OCI-LY1 (cell line): ENCODE data around the gene WFS1.

ENCODE experiments used
- H2AFZ ChIP-seq: fragments of 200-600 bp; sonication (generic), shearing (Covaris generic); 2 replicates; pipeline ENCODE4 v1.6.0; 2014; ENCODE audit warnings: antibody characterized with exemption, mild to moderate bottlenecking, low read length
- H3F3A ChIP-seq: fragments of 200-600 bp; sonication (generic), shearing (Covaris generic); 2 replicates; pipeline ENCODE4 v1.6.0; 2014; ENCODE audit warnings: mild to moderate bottlenecking, antibody characterized with exemption, low read length, moderate library complexity; ENCODE audit not compliant: insufficient read depth
- H3K27ac ChIP-seq: fragments of 200-600 bp; sonication (generic); 2 replicates; pipeline ENCODE4 v1.5.1; 2014; ENCODE audit warnings: low read length, mixed run types, mild to moderate bottlenecking, low read depth; ENCODE audit not compliant: poor library complexity, severe bottlenecking
- H3K27me3 ChIP-seq: fragments of 200-600 bp; sonication (generic); 2 replicates; pipeline ENCODE4 v1.6.0; 2014; ENCODE audit warnings: antibody characterized with exemption, mild to moderate bottlenecking, low read length, moderate library complexity; ENCODE audit not compliant: insufficient read depth
- H3K36me3 ChIP-seq: fragments of 200-600 bp; sonication (generic); 2 replicates; pipeline ENCODE4 v1.6.1; 2014; ENCODE audit warnings: mild to moderate bottlenecking, antibody characterized with exemption, low read length, moderate library complexity, mixed read lengths; ENCODE audit not compliant: insufficient read depth
- H3K4me1 ChIP-seq: fragments of 200-600 bp; sonication (generic); 2 replicates; pipeline ENCODE4 v1.5.1; 2014; ENCODE audit warnings: mild to moderate bottlenecking, low read length, moderate library complexity; ENCODE audit not compliant: insufficient read depth, severe bottlenecking
- H3K4me2 ChIP-seq: fragments of 200-600 bp; sonication (generic), shearing (Covaris generic); 2 replicates; pipeline ENCODE4 v1.6.1; 2014; ENCODE audit warnings: low read length
- H3K4me3 ChIP-seq: fragments of 200-600 bp; sonication (generic); 2 replicates; pipeline ENCODE4 v1.5.1; 2014; ENCODE audit warnings: low read length, low read depth, mild to moderate bottlenecking, mixed read lengths; ENCODE audit not compliant: poor library complexity, severe bottlenecking
- H3K79me2 ChIP-seq: fragments of 200-600 bp; shearing (Covaris generic); 2 replicates; pipeline ENCODE4 v1.6.1; 2016; ENCODE audit warnings: mixed run types, low read length, mixed read lengths; ENCODE audit not compliant: insufficient read depth
- H3K9ac ChIP-seq: fragments of 200-600 bp; sonication (generic), shearing (Covaris generic); 2 replicates; pipeline ENCODE4 v1.6.1; 2014; ENCODE audit warnings: mild to moderate bottlenecking, low read length, mixed read lengths
- H3K9me2 ChIP-seq: fragments of 200-600 bp; sonication (generic), shearing (Covaris generic); 2 replicates; pipeline ENCODE4 v1.6.1; 2014; ENCODE audit warnings: low read depth, mild to moderate bottlenecking, low read length, mixed read lengths
- H3K9me3 ChIP-seq: fragments of 200-600 bp; shearing (Covaris generic); 2 replicates; pipeline ENCODE4 v1.6.1; 2014; ENCODE audit warnings: low read length, mixed read lengths
- H4K20me1 ChIP-seq: fragments of 200-600 bp; sonication (generic), shearing (Covaris generic); 2 replicates; pipeline ENCODE4 v1.6.0; 2016; ENCODE audit warnings: mild to moderate bottlenecking, low read length; ENCODE audit not compliant: insufficient read depth
- EZH2 ChIP-seq: fragments of 200-600 bp; sonication (generic), shearing (Covaris generic); IDR thresholded peaks from 2 replicates; pipeline ENCODE4 v1.8.0; 2017; ENCODE audit warnings: borderline replicate concordance, mixed run types, mild to moderate bottlenecking, antibody characterized with exemption, low read length, moderate library complexity, mixed read lengths
- TF ChIP-seq, protein P1 (sequence below): fragments of 200-600 bp; sonication (generic), shearing (Covaris generic); IDR thresholded peaks from 2 replicates; pipeline ENCODE4 v1.5.1; 2017; ENCODE audit warnings: mild to moderate bottlenecking, antibody characterized with exemption, low read length, moderate library complexity, mixed read lengths

The WFS1 gene

DNA sequence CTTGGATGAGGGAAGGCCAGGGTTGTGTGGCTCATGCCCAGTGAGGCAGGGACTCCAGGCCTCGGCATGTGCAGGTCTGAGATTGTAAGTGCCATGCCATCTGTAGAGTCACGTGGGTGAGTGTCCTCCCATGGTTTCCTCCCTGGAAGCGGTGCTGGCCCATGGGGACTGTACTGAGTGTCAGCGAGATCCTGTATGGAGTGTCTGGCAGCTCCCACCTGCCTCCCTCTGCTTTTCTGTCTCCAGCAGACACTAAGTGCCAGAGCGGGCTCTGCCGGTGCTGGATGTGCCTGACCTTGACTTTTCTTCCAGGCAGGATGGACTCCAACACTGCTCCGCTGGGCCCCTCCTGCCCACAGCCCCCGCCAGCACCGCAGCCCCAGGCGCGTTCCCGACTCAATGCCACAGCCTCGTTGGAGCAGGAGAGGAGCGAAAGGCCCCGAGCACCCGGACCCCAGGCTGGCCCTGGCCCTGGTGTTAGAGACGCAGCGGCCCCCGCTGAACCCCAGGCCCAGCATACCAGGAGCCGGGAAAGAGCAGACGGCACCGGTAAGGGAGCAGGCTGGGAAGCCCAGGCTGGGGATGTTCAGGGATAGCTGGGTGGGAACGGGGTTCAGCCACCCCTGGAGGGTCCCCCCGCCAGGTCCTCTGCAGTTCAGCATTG, 7.6 kb downstream of the WFS1 start:
- Histone ChIP-seq H3K27ac (no peak overlapping the region), H3K27me3 (no peaks in the 10 kb centered on the region), H2AFZ (no peak overlapping the region), H3K36me3 (no peaks in the 10 kb centered on the region), H3K9ac (no peak overlapping the region), H3K79me2 (no peaks in the 10 kb centered on the region), H3K4me2 (no peak overlapping the region), H3K4me3 (no peak overlapping the region), H3K9me2 (no peaks in the 10 kb centered on the region), H3K9me3 (no peaks in the 10 kb centered on the region), H3K4me1 (no peaks in the 10 kb centered on the region), H4K20me1 (no peaks in the 10 kb centered on the region), H3F3A (no peaks in the 10 kb centered on the region)
- TF ChIP-seq EZH2, result no peak
- TF ChIP-seq, protein P1, sequence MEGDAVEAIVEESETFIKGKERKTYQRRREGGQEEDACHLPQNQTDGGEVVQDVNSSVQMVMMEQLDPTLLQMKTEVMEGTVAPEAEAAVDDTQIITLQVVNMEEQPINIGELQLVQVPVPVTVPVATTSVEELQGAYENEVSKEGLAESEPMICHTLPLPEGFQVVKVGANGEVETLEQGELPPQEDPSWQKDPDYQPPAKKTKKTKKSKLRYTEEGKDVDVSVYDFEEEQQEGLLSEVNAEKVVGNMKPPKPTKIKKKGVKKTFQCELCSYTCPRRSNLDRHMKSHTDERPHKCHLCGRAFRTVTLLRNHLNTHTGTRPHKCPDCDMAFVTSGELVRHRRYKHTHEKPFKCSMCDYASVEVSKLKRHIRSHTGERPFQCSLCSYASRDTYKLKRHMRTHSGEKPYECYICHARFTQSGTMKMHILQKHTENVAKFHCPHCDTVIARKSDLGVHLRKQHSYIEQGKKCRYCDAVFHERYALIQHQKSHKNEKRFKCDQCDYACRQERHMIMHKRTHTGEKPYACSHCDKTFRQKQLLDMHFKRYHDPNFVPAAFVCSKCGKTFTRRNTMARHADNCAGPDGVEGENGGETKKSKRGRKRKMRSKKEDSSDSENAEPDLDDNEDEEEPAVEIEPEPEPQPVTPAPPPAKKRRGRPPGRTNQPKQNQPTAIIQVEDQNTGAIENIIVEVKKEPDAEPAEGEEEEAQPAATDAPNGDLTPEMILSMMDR, result no peak

DNA sequence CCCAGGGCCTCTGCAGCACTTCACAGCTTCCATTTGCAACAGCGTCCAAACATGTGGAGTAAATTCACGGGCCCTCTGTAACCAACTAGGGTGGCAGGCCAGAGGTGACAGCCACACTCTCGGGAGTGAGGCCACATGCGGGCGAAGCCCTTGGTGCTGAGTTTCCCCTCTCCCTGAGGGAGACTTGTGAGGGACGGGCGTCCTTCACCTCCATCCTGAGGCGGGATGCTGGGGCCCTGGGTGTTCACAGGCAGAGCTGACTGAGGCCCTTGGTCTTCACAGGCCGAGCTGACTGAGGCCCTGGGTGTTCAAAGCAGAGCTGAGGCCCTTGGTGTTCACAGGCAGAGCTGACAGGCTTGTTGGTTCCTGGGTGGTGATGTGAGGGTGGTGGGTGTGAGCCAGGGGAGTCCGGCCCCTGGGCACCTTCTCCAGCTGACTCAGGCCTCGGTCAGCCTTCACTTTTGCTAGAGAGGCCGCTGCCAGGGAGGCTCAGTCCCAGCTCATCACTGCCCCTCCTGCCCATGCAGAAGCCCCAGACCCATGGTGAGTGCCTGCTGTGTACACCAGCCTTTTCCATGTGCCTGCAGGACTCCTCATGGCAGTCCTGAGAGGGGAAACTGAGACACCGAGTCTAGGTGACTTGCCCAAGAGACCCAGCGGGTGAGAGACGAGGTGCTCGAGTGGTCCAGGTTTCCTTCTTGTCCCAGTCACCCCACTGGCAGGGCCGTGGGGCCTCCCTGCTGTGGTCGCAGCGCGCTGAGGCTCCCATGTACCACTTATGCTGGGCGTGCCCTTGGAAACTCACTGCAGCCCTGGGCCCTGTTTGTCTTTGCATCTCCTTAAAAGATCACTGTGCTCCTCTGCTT, 8.5 kb downstream of the WFS1 start:
- no peaks in the 10 kb centered on the region for H4K20me1 ChIP-seq
- H3K27ac ChIP-seq, result no peak overlapping the region

DNA sequence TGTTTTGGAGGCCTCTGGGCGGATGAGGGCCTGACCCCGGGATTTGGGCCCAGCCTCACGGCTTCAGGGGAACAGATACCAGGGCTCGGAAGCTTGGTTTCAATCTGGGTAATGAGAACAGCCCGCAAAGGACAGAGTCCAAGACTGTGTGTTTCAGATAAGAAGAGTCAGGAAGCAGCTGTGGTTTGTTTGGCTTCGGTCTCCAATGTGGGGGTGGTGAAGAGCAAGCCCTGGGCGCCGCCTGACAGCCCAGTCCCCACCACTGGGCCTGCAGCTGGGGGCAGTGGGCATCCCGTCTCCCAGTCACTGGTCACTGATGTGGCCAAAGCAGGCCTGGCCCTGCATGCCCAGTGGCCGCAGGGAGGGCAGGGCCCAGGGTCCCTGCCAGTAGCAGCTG, 9.1 kb downstream of the WFS1 start:
- H3K9ac ChIP-seq, result no peak overlapping the region
- no peak overlapping the region for H2AFZ ChIP-seq
- H3K27ac ChIP-seq, result no peak overlapping the region
- H3K4me3 ChIP-seq, result no peak overlapping the region
- no peaks in the 10 kb centered on the region for H3K27me3 ChIP-seq
- H3K4me1 ChIP-seq, result no peaks in the 10 kb centered on the region
- no peaks in the 10 kb centered on the region for H4K20me1 ChIP-seq
- H3K9me2 ChIP-seq, result no peaks in the 10 kb centered on the region
- H3K79me2 ChIP-seq, result no peaks in the 10 kb centered on the region
- no peak overlapping the region for H3K4me2 ChIP-seq
- no peaks in the 10 kb centered on the region for H3F3A ChIP-seq
- H3K36me3 ChIP-seq, result no peaks in the 10 kb centered on the region
- TF ChIP-seq EZH2, result no peak
- TF ChIP-seq, protein P1, result no peak
- H3K9me3 ChIP-seq, result no peaks in the 10 kb centered on the region

More for the DNA sequence above, 8.5 kb downstream of the WFS1 start:
- no peaks in the 10 kb centered on the region for H3F3A ChIP-seq
- no peaks in the 10 kb centered on the region for H3K27me3 ChIP-seq
- no peak overlapping the region for H3K4me3 ChIP-seq
- H3K9me3 ChIP-seq, result no peaks in the 10 kb centered on the region
- H3K9me2 ChIP-seq, result no peaks in the 10 kb centered on the region
- H2AFZ ChIP-seq, result no peak overlapping the region
- no peaks in the 10 kb centered on the region for H3K36me3 ChIP-seq
- no peak overlapping the region for H3K9ac ChIP-seq
- no peak overlapping the region for H3K4me2 ChIP-seq
- no peaks in the 10 kb centered on the region for H3K4me1 ChIP-seq
- H3K79me2 ChIP-seq, result no peaks in the 10 kb centered on the region
- no peak for TF ChIP-seq EZH2
- TF ChIP-seq, protein P1, result no peak
